ENCODE results near the gene DNAJA2.

Gene DNAJA2

GRCh38 chr16:46973207-46973995, at the start of gene DNAJA2:
TSS of gene DNAJA2 (minus strand) at chr16:46973674. CDS start at chr16:46973572, 102 bp downstream.
- H3K36me3 ChIP-seq (ENCODE audit: low read depth), result peaks cover 37% of the 10 kb centered on the region
- H3K27ac ChIP-seq (ENCODE audit: poor library complexity, severe bottlenecking), result peak within 1 kb of the TSS; percentile 81
- peaks cover 20% of the 10 kb centered on the region for H3K4me1 ChIP-seq (ENCODE audit: insufficient read depth, poor library complexity, severe bottlenecking)
- DNase-seq (ENCODE audit: low spot score), result peak; percentile 89
- no peaks in the 10 kb centered on the region for H3K27me3 ChIP-seq (ENCODE audit: insufficient read depth, poor library complexity, severe bottlenecking)
- peak; percentile 88 for ATAC-seq (ENCODE audit: low read depth)
- TF ChIP-seq CTCF (IDR thresholded peaks at IDR 0.05; ENCODE audit: poor library complexity, severe bottlenecking), result no peak
- no peaks in the 10 kb centered on the region for H3K9me3 ChIP-seq (ENCODE audit: severe bottlenecking)
- H3K4me3 ChIP-seq (ENCODE audit: severe bottlenecking), result peak within 1 kb of the TSS; percentile 99

GRCh38 chr16:47019568-47019967, 46.1 kb upstream of the DNAJA2 start:
- H3K4me3 ChIP-seq (ENCODE audit: severe bottlenecking), result no peak overlapping the region
- DNase-seq (ENCODE audit: low spot score), result no peak
- no peaks in the 10 kb centered on the region for H3K27me3 ChIP-seq (ENCODE audit: insufficient read depth, poor library complexity, severe bottlenecking)
- 0 out of 3 replicates have a peak, but pooled peaks have one; percentile 26 for ATAC-seq (ENCODE audit: low read depth)
- H3K9me3 ChIP-seq (ENCODE audit: severe bottlenecking), result no peaks in the 10 kb centered on the region
- peak; percentile 49 for TF ChIP-seq CTCF (IDR thresholded peaks at IDR 0.05; ENCODE audit: poor library complexity, severe bottlenecking)
- no peak overlapping the region for H3K27ac ChIP-seq (ENCODE audit: poor library complexity, severe bottlenecking)
- H3K36me3 ChIP-seq (ENCODE audit: low read depth), result no peaks in the 10 kb centered on the region
- no peaks in the 10 kb centered on the region for H3K4me1 ChIP-seq (ENCODE audit: insufficient read depth, poor library complexity, severe bottlenecking)

GRCh38 chr16:47018223-47018891, 44.9 kb upstream of the DNAJA2 start:
- peak; percentile 62 for TF ChIP-seq CTCF (IDR thresholded peaks at IDR 0.05; ENCODE audit: poor library complexity, severe bottlenecking)
- ATAC-seq (ENCODE audit: low read depth), result peak; percentile 99

GRCh38 chr16:47017636-47018035, 44.2 kb upstream of the DNAJA2 start:
- no peaks in the 10 kb centered on the region for H3K36me3 ChIP-seq (ENCODE audit: low read depth)
- H3K4me1 ChIP-seq (ENCODE audit: insufficient read depth, poor library complexity, severe bottlenecking), result no peaks in the 10 kb centered on the region
- no peaks in the 10 kb centered on the region for H3K27me3 ChIP-seq (ENCODE audit: insufficient read depth, poor library complexity, severe bottlenecking)
- ATAC-seq (ENCODE audit: low read depth) (no peak), DNase-seq (ENCODE audit: low spot score) (no peak)
- no peak overlapping the region for H3K27ac ChIP-seq (ENCODE audit: poor library complexity, severe bottlenecking)
- no peak overlapping the region for H3K4me3 ChIP-seq (ENCODE audit: severe bottlenecking)
- no peak for TF ChIP-seq CTCF (IDR thresholded peaks at IDR 0.05; ENCODE audit: poor library complexity, severe bottlenecking)
- no peaks in the 10 kb centered on the region for H3K9me3 ChIP-seq (ENCODE audit: severe bottlenecking)

More at GRCh38 chr16:47018223-47018891, 44.9 kb upstream of the DNAJA2 start:
- H3K36me3 ChIP-seq (ENCODE audit: low read depth), result no peaks in the 10 kb centered on the region
- no peak for DNase-seq (ENCODE audit: low spot score)
- no peaks in the 10 kb centered on the region for H3K9me3 ChIP-seq (ENCODE audit: severe bottlenecking)
- no peak overlapping the region for H3K27ac ChIP-seq (ENCODE audit: poor library complexity, severe bottlenecking)
- no peaks in the 10 kb centered on the region for H3K27me3 ChIP-seq (ENCODE audit: insufficient read depth, poor library complexity, severe bottlenecking)
- no peaks in the 10 kb centered on the region for H3K4me1 ChIP-seq (ENCODE audit: insufficient read depth, poor library complexity, severe bottlenecking)
- no peak overlapping the region for H3K4me3 ChIP-seq (ENCODE audit: severe bottlenecking)
